SK-N-MC (cell line): ENCODE measurements around the gene PSMD1.
"Not testable (repeated sequence)": the region's sequence is repeated elsewhere in the genome, so short reads cannot be mapped to it uniquely, and the experiment has no call there.

Experiments used
- DNase-seq: peaks from one replicate; pipeline ENCODE4 v3.0.0-alpha.2; 2011; ENCODE audit warnings: low read depth, low spot score
- H3K27ac ChIP-seq: fragments of 200-600 bp; sonication (generic); 2 replicates; pipeline ENCODE4 v1.5.1; 2016; ENCODE audit warnings: mixed run types
- H3K36me3 ChIP-seq: fragments of 200-600 bp; sonication (generic); 2 replicates; pipeline ENCODE4 v1.6.1; 2017; ENCODE audit warnings: antibody characterized with exemption, low read length, mixed read lengths; ENCODE audit not compliant: insufficient read depth
- H3K4me3 ChIP-seq: fragments of 200-600 bp; sonication (generic); 2 replicates; pipeline ENCODE4 v1.5.1; 2016
- H3K9ac ChIP-seq: fragments of 200-600 bp; sonication (generic); 2 replicates; pipeline ENCODE4 v1.8.0; 2017; ENCODE audit warnings: mixed run types, mixed read lengths; ENCODE audit not compliant: insufficient read length
- H3K9me3 ChIP-seq: fragments of 200-600 bp; sonication (generic); 2 replicates; pipeline ENCODE4 v1.6.1; 2017; ENCODE audit warnings: low read depth, mild to moderate bottlenecking, antibody characterized with exemption, low read length, moderate library complexity, mixed read lengths
- EZH2 ChIP-seq: fragments of 200-600 bp; sonication (generic); IDR thresholded peaks from one replicate; pipeline ENCODE4 v1.6.1; 2017; ENCODE audit warnings: antibody characterized with exemption
- FOXP2 ChIP-seq: optimal IDR thresholded peaks from 2 replicates; pipeline ENCODE3; 2011; ENCODE audit warnings: mild to moderate bottlenecking, moderate library complexity; ENCODE audit not compliant: insufficient read depth; ENCODE audit errors: extremely low read length, control extremely low read depth
- POLR2AphosphoS5 ChIP-seq: IDR thresholded peaks from 2 replicates; pipeline ENCODE4 v1.6.1; 2012; ENCODE audit warnings: mild to moderate bottlenecking, low read depth, low read length, borderline replicate concordance

Gene PSMD1

DNA sequence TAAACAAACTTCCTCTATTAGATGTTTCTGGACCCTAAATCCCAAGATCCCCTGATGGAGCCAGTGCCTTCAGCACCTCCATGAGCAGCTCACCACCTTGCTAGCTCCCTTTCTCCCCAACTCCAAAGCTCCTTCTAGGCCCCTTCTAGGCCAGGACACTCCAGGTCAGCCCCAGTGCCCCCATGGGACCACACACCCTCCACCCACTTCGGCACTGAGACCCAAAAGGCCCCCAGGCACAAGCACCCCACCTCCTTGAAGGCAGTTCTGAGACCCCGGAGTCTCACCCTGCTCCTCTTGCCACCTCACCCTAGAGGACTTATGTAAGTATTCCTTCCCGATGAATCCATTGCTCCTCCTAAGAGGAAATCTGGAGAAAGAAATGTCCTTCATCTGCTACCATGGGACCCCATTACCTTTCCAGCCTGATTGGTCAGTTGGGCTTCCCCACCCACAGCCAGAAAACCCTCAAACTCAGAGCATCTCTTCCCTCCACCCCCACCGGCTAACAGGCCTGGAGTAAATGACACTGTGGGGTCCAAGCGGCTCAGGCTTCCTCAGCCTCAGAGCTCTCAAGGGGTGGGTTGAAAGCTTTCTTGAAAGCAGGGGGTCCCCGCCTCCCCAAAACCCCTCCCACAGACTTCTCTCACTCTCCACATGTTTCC, 132.0 kb downstream of the PSMD1 start:
- H3K27ac ChIP-seq = no peak overlapping the region
- no peaks in the 10 kb centered on the region for H3K9me3 ChIP-seq
- H3K4me3 ChIP-seq = no peak overlapping the region
- DNase-seq = no peak
- TF ChIP-seq POLR2AphosphoS5 = no peak
- TF ChIP-seq EZH2 = no peak
- no peak for TF ChIP-seq FOXP2
- H3K9ac ChIP-seq = no peak overlapping the region
- no peaks in the 10 kb centered on the region for H3K36me3 ChIP-seq

DNA sequence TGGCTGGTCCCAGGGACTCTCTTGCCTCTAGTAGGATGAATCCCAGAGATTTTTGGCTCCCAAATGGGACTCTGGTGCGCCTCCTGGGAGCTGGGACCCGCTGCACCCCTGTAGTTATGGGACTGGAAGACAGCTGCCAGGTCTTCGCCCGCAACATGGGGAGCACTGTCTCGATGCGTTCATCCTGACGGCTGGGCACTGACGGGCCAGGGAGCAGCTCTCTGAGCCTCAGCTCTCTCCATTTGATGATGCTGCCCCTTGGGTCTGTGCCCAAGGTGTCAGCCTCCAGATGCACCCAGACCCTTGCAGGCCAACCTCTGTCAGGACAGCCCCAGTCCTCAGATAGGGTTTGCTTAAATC, 132.5 kb downstream of the PSMD1 start:
- DNase-seq = no peak
- no peak overlapping the region for H3K9ac ChIP-seq
- no peak overlapping the region for H3K4me3 ChIP-seq
- no peaks in the 10 kb centered on the region for H3K9me3 ChIP-seq
- no peak for TF ChIP-seq POLR2AphosphoS5
- no peak for TF ChIP-seq FOXP2
- no peak for TF ChIP-seq EZH2
- H3K36me3 ChIP-seq = no peaks in the 10 kb centered on the region
- no peak overlapping the region for H3K27ac ChIP-seq

DNA sequence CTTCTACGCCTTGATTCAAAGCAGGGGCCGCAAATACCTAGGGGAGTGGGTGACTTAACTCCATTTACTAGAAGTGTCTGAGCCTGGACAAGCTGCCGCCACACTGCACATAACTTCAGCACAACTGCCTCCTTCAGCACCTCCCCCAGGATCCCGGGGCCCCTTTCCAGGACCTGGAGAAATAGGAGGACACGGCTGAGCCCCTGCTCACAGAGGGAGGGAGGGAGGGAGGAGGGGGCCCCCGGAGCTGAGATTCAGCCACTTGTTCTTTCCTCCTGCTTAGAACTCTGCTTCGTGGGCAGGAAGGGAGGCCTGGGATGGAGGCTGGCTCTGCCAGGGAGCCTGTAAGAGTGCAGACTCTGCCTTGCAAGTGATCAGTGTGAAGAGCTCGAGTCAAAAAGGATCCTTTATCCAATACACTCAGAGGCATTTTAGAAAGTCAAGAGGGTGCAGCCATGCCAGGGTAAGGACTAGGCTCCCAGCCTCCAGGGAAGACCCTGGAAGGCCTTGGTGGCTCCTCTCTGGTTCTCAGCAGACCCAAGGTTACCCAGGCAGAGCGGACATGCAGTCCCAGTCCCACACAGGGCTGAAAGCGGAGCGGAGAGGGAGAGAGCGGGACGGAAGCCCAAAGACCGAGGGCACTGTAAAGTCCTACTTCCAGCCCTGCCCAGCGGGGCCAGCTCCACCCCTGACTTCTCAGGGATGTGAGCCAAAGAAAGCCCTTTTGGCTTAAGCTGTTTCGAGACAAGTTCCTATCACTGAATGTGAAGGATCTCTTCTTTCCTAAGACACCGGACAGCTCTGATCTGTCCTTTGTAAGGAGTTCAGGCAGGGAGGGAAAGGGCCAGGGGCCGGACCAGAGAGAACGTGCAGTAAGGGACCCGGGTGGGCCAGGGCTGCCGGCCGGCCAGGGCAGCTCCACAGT, 133.2 kb downstream of the PSMD1 start:
- TF ChIP-seq FOXP2 (no peak), POLR2AphosphoS5 (no peak), EZH2 (no peak)
- Histone ChIP-seq H3K9me3 (no peaks in the 10 kb centered on the region), H3K4me3 (no peak overlapping the region), H3K36me3 (no peaks in the 10 kb centered on the region), H3K9ac (no peak overlapping the region), H3K27ac (no peak overlapping the region)
- no peak for DNase-seq

DNA sequence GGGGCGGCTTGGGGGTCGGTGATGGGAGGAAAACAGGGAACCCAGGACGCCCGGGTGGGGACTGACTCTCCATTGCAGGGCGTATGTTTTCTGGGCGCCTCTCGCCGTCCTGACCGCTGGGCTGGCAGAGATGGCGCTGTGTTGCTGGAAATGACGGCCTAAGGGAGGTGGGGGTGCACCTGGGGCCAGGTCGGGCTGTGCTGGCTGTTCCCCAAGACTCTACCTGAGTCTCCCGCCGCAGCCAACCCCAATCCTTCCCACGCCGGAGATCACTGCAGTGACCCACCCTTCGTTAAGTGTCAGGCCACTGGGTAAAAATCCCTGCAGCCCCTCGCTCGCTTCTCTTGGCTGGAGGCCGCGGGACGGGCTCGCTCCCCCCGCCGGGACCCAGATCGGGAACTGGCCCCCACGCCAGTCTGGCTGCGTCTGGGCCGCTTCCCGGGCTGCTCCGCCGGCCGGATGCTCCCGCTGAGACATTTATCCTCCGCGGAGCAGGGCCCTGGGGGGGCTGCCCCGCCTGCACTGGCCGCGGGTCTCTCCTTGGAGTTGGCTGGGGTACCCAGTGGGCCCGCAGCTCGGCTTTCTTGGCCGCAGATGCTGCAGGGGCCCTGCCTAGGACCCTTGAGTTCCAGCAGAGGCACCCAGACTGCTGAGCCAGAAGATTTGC, 134.0 kb downstream of the PSMD1 start:
- no peak for TF ChIP-seq FOXP2
- no peak overlapping the region for H3K27ac ChIP-seq

DNA sequence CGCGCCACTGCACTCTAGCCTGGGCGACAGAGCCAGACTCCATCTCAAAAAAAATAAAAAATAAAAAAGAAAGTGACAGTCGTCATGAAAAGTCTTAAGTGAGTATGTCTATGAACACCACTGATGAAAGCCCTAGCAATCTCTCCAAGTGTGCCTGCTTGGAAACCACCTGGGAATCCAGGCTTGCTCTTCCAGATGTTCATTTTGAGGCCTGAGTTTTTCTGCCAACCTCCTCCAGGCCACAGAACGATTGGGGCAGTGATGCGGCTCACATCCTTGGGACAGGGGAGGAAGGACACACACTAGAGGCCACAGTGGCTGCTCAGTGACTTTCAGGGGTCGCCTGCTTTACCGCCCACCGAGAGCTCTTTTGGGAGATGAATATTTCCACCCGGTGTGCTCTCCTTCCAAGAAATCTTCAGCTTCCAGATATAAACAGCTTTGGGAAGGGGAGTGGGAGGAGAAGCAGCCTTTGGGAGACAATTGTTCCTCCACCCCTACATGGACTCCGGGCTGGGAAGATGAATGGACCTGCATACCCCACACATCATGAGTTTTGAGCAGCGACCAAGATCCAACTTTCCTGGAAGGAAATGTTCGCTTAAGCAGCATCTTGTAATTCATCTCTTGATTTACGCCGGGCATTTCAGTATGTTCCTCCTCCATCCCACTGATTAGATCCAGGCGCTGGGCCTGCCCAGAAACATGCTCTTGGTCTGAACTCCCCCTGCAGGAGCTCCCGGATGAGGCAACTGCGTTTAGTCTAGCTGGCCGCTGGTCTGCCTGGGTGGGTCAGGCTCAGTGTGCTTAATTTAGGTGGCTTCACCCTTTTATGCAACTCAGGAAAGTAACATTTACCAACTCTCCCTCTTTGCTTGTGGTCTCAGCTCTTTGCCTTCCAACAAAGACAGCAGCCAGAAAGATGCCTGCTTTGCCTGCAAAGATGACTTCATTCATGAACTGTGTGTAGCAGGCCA, 135.5 kb downstream of the PSMD1 start:
- Histone ChIP-seq H3K4me3 (no peak overlapping the region), H3K9ac (no peak overlapping the region), H3K9me3 (no peaks in the 10 kb centered on the region), H3K36me3 (no peaks in the 10 kb centered on the region), H3K27ac (no peak overlapping the region)
- no peak for TF ChIP-seq FOXP2
- TF ChIP-seq POLR2AphosphoS5 = no peak
- DNase-seq = no peak

More for the DNA sequence above, 134.0 kb downstream of the PSMD1 start:
- H3K9me3 ChIP-seq = no peaks in the 10 kb centered on the region
- H3K9ac ChIP-seq = no peak overlapping the region
- no peak for DNase-seq
- H3K4me3 ChIP-seq = no peak overlapping the region
- no peaks in the 10 kb centered on the region for H3K36me3 ChIP-seq

DNA sequence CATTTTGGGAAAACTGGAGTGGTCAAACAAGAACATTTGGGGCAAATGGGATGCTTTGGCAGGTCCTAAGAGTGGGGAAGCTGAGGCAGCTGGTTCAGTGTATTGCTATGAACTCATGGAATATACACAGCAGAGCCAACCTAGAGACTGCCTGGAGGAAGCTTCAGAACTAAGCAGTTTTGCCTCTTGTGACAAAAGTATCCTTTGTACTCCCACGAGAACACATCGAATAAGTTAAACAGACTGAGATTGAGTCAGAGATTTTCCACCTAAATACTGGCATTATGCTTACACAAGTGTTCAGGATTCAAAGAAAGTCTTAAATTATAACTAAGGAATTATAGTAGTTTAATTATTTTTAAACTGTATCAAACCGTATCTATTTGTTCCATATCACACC, 136.5 kb downstream of the PSMD1 start:
- Histone ChIP-seq H3K9ac (no peak overlapping the region), H3K27ac (no peak overlapping the region), H3K9me3 (no peaks in the 10 kb centered on the region), H3K36me3 (no peaks in the 10 kb centered on the region), H3K4me3 (no peak overlapping the region)
- TF ChIP-seq EZH2 (no peak), FOXP2 (no peak), POLR2AphosphoS5 (no peak)
- DNase-seq = no peak

DNA sequence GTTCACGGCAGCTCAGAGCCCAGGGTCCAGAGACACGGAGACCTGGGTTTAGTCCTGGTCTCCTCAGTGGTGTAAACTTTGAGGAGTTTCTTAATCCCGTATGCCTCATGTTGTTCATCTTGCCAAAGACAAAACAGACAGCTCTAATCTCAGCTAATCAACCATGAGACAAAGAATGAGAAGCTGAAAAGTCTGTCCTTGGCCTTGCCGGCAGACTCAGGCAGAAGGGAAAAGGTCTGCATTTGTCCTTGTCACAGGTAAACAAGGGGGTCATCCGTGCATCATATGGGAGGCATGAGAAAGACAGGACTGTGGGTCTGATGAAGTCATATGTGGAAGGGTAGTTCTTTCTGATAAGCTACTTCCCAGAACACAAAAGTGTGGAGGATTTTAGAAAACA, 139.9 kb downstream of the PSMD1 start:
- Histone ChIP-seq H3K4me3 (no peak overlapping the region), H3K36me3 (no peaks in the 10 kb centered on the region), H3K9ac (no peak overlapping the region), H3K9me3 (no peaks in the 10 kb centered on the region), H3K27ac (no peak overlapping the region)
- TF ChIP-seq EZH2 (no peak), POLR2AphosphoS5 (no peak), FOXP2 (no peak)
- DNase-seq = no peak

DNA sequence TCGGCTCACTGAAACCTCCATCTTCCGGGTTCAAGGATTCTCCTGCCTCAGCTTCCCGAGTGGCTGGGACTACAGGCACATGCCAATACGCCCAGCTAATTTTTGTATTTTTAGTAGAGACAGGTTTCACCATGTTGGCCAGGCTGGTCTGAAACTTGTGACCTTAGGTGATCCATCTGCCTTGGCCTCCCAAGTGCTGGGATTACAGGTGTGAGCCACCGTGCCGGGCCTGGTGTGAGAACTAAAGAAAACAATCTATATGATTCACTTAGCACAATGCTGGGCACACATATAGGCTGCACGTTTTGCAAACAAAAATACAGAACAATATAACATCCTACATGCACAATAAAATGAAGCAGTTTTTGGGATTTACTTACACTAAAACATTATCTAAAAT, 140.5 kb downstream of the PSMD1 start:
- not testable (repeated sequence) for H3K27ac ChIP-seq, DNase-seq, H3K4me3 ChIP-seq, H3K9me3 ChIP-seq, H3K9ac ChIP-seq, H3K36me3 ChIP-seq
